Smooth muscle cell of the brain vasculature (primary cell): ENCODE measurements around the gene DIP2A.
A peak's percentile ranks its signal among the peaks of the same experiment; 100 is the strongest.

ENCODE experiments used
- DNase-seq: peaks from one replicate; pipeline ENCODE4 v3.0.0-alpha.2; 2012; ENCODE audit warnings: low read depth, low spot score

DIP2A gene, protein sequence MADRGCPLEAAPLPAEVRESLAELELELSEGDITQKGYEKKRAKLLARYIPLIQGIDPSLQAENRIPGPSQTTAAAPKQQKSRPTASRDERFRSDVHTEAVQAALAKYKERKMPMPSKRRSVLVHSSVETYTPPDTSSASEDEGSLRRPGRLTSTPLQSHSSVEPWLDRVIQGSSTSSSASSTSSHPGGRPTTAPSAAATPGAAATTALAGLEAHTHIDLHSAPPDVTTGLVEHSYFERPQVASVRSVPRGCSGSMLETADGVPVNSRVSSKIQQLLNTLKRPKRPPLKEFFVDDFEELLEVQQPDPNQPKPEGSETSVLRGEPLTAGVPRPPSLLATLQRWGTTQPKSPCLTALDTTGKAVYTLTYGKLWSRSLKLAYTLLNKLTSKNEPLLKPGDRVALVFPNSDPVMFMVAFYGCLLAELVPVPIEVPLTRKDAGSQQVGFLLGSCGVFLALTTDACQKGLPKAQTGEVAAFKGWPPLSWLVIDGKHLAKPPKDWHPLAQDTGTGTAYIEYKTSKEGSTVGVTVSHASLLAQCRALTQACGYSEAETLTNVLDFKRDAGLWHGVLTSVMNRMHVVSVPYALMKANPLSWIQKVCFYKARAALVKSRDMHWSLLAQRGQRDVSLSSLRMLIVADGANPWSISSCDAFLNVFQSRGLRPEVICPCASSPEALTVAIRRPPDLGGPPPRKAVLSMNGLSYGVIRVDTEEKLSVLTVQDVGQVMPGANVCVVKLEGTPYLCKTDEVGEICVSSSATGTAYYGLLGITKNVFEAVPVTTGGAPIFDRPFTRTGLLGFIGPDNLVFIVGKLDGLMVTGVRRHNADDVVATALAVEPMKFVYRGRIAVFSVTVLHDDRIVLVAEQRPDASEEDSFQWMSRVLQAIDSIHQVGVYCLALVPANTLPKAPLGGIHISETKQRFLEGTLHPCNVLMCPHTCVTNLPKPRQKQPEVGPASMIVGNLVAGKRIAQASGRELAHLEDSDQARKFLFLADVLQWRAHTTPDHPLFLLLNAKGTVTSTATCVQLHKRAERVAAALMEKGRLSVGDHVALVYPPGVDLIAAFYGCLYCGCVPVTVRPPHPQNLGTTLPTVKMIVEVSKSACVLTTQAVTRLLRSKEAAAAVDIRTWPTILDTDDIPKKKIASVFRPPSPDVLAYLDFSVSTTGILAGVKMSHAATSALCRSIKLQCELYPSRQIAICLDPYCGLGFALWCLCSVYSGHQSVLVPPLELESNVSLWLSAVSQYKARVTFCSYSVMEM (N-terminal part only)

DNA sequence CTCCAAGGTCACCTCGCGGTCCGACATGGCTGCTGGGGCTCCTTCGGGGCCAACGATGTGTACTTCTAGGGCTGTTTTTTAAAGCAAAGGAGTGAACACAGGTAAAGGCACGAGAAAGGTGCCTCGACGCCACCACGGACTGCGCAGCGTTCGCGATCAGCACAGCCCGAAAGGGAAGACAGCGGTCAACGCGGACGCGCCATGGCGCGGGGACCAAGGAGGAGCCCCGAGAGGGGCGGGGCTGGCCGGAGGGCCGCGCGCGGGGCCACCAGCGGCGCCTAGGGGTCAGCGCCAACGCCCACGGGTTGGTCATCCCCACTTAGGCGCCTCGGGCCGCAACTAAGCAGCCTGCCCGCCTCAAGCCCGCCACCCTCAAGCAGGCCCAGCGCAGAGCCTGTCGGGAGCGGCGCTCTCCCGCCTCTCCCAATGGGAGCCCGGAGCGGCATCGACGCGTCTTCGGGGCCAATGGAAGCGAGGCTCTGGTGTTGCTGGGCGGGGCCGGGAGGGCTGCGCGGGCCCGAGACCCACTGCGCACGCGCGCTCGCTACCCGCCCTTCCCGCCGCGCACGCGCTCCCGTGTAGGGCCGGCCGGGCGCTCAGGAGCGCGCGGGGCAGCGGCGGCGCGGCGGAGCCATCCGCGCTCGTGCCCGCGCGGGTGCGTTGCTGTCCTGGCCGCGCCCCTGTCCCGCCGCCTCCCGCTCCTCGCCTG lies at the start of gene DIP2A:
TSS of gene DIP2A (plus strand) at position 577 of the 709 bp plus-strand sequence. CDS start 241 bp downstream, outside the sequence.
- DNase-seq: peak; percentile 91

DNA sequence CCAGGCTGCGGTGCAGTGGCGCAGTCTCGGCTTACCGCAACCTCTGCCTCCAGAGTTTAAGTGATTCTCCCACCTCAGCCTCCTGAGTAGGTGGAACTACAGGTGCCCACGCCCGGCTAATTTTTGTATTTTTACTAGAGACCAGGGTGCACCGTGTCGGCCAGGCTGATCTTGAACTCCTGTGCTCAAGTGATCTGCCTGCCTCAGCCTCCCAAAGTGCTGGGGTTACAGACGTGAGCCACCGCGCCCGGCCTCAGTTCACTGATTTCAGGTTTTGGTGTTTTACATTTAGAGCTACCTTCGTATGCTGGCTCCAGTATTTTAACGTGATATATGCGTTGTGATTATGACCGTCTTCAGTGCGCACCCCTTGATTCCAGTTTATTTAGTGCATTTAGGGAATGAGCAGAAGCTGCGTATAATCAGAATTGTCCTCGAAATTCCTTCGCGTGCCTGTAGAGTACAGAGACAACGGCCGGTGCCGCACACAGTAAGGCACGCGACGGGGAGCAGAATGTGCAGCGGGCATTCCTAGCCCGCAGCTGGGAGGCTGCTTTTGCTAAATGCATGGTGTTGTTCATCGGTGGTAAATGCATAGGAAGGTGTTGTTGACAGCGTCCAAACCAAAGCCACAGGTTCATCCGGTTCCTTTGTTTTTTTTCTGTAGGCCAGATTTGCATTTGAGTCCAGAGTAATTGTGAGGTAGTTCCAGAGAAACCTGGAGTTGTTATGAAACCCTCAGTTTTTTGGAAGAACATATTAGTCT lies 48.9 kb upstream of the DIP2A start:
- no peak for DNase-seq

DNA sequence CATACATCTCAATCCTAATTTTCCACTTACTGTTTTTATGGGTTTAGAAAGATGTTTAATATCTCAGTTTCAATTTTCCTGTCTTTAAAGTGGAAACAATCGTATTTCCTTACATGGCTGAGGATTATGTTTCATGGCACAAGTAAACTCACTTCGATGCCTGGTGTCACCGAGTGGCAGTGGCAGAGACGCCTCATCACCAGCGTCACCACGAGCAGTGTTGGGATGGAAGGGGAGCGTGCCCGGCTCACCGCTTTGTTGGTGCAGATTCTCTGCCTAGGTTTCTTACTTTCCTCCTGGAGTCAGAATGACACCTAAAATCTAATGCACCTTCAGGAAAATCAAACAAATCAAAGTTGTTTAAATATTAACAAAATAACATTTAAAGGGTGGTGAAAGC lies 48.2 kb upstream of the DIP2A start:
- DNase-seq: no peak

DNA sequence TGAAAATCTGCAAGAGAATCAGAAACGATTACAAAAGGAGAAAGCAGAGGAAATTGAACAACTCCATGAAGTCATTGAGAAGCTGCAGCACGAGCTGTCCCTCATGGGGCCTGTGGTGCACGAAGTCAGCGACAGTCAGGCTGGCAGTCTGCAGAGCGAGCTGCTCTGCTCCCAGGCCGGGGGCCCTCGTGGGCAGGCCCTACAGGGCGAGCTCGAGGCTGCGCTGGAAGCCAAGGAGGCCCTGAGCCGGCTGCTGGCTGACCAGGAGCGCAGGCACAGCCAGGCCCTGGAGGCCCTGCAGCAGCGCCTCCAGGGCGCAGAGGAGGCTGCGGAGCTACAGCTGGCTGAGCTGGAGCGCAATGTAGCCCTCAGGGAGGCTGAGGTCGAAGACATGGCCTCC lies 47.5 kb upstream of the DIP2A start:
- DNase-seq: no peak

DNA sequence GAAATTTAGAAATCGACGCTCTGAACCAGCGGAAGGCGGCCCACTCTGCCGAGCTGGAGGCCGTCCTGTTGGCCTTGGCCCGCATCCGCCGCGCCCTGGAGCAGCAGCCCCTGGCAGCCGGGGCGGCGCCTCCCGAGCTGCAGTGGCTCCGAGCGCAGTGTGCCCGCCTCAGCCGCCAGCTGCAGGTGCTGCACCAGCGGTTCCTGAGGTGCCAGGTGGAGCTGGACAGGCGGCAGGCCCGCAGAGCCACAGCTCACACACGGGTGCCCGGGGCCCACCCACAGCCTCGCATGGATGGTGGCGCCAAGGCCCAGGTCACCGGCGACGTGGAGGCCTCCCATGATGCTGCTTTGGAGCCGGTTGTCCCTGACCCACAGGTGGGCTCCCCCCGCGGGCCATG lies 47.0 kb upstream of the DIP2A start:
- DNase-seq: no peak

DNA sequence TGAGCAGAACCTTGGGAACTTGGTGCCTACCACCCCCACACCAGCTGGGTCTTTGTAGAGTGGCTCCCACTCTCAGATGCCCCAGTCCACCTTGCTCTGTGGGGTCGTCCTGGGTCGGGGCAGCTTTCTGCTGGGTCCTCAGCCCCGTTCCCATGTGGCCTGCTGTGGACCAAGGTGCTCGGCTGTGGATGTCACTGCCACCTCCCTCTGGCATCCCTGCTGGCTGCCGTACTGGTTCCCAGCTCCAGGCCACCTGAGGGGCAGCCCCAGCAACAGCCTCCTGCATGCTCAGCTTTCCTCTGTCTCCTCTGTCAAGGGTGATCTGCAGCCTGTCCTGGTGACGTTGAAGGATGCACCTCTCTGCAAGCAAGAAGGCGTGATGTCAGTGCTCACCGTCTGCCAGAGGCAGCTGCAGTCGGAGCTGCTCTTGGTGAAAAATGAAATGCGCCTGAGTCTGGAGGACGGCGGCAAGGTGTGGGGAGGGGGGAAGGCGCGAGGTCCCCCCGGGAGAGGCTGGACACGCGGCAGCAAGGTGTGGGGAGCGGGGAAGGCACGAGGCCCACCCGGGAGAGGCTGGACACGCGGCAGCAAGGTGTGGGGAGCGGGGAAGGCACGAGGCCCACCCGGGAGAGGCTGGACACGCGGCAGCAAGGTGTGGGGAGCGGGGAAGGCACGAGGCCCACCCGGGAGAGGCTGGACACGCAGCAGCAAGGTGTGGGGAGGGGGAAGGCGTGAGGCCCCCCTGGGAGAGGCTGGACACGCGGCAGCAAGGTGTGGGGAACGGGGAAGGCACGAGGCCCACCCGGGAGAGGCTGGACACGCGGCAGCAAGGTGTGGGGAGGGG lies 45.9 kb upstream of the DIP2A start:
- no peak for DNase-seq

DNA sequence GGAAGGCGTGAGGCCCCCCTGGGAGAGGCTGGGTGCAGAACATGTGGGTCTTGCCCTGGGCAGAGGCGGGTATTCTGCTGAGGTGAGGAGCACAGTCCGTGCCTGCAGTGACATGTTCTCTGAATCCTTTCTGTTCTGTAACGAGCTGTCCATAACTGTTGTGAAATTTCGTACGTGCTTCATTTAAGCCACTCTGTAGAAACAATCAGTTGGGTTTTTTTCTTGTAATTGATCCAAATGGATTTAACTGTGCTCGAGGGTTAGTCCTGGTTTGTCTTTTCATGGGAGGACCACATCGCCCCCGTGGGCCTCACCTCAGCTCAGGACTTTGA lies 45.4 kb upstream of the DIP2A start:
- no peak for DNase-seq

DNA sequence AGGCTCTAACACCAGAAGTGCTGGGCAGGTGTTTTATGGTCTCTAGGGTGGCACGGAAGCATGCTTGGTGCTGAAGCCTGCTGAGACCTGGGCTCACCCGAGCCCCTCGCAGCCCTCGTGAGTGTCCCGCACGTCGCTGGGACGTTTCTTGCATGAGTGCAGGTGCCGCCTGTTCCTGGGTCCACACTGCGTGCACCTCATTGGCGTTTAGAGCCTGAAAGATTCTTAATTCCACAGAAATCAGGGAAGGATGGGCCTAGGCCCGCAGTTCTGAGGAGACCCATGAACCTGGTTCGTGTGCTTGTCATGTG lies 43.8 kb upstream of the DIP2A start:
- no peak for DNase-seq

DNA sequence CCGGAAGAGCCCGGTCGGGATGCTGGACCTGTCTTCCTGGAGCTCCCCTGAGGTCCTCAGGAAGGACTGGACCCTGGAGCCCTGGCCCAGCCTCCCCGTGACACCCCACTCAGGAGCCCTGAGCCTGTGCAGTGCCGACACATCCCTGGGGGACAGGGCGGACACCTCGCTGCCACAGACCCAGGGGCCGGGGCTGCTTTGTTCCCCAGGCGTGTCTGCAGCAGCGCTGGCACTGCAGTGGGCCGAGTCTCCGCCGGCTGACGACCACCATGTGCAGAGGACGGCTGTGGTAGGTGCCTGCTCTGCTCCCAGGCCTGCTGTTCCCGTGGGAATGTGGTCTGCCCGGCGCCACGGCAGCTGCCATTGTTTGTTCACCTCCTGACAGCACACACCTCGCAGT lies 42.1 kb upstream of the DIP2A start:
- DNase-seq: no peak

DNA sequence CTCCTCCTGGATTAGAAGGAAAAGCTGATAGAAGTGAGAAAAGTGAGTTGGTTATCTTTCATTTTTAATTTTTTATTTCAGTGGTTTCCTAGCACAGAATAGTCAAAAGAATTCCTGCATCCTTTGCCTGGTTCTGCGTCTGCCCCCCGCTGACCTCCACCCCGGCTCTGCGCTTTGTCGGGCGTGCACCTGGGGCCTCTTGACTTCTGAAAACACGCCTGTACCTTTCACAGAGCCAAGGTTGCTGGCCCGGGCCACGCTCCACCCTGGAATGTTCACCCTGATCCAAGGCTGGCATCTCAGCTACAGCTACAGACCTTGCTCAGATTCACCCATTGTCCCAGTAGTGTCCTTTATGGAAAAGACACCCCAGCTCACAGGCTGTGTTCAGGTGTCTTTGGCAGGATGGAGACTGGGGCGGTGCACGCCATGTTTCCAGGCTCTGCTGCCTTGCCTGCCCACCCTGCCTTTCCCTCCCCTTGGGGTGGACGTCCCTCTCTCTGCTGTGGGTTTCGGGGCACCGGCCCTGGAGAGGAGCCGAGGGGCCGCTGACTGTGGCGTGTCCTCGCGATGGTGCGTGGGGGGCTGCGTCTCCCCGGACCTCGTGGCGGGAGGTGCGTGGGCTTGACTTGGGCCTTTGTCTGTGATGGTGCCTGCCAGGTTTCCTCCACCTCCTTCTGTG lies 40.3 kb upstream of the DIP2A start:
- DNase-seq: no peak

DNA sequence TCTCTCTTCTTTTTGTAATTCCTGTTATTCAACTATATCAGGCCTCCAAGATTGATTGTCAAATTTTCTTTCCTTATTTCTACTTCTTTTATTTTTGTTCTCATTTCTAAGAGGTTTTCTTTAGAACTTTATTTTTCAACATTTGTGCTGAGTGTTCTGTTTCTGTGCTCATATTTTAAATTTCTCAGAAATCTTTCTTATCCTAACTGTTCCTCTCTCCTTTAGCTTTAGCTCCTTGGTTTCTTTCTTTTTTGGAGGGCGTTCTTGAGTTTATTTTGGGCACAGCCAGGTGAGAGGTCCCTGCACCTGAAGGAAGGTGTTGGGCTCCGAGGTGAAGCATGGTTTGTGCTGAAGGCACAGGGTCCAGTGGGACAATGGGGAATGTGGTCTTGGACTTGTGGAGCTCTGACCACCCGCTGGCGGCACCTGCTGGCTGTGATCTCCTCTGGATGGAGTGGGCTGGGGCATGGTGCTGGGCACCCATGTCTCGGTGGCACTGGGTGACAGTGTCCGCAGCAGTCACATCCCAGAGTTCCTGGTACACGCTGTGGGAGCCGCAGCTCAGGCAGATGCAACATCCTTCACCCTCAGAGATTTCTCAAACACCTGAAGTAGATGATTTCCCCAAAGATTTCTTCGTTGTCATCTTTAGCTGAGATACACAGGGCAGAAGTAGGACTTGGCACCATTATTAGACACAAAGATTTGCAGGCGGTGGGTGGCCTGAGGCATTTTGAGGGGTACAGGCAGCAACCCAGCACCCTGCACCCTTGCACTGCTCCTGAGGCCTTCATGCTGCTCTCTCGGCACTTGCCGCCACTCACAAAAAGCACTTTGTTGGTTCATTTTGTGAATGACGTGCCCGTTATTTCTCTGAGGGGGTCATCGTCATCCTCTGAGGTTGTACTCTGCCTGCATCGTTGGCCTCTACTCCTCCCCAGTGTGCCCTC lies 38.2 kb upstream of the DIP2A start:
- DNase-seq: no peak

DNA sequence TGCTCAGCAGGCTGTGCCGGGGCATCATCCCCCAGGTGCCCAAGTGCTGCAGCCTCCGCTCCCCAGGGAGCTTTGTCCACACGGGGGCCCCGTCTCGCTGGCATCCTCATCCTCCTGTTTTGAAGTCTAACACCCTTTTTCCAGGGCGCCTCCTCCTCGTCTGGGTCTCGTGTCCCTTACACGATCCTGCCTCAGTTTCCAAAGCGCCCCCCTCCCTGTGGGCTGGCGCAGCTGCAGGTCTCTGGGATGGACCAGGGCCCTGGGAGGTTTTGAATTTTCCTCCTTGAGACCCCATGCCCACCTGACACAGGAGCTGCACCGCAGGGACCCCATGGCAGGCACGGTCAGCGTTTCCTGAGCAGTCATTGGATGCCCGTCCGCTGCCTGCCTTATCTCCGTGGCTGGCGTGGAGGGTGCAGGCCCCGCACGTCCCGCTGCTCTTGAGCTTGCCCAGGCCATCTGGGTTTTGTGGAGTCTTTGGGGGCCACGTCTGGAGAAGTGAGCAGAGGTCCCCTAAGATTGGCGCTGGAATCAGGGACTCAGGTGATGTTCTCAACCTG lies 37.4 kb upstream of the DIP2A start:
- DNase-seq: no peak

DNA sequence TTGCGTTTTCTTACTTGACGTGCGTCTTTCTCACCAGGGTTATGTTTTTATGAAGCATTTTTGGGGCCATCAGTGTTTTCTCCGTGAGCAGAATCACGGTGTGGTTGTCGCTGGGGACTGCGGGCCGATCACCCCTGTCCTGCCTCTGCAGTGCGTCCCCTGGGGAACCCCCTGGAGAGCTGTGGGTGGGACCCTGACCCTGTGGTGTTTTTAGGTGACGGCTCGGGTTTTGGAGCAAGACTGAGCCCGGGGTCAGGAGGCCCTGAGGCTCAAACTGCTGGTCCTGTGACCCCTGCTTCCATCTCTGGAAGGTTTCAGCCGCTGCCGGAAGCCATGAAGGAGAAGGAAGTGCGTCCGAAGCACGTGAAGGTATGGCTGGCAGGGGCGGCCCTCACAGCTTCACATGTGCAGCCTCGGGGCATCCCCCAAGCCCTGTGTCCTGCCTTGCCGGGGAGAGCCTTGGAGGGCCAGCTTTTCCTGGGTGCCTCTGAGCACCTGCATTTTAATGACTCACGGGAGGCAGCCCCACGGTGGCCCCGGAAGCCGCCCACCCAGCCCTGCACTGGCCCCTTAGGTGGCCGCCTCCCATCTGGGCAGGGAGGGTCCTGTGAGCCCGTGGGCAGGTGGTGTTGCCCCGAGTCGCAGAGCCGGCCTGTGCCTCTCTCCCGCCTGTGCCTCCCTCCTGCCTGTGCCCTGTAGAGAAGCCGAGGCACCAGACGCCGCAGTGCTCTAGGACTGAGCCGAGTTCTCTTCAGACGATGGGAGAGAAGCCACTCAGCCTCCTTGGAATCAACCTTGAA lies 36.7 kb upstream of the DIP2A start:
- DNase-seq: no peak

DNA sequence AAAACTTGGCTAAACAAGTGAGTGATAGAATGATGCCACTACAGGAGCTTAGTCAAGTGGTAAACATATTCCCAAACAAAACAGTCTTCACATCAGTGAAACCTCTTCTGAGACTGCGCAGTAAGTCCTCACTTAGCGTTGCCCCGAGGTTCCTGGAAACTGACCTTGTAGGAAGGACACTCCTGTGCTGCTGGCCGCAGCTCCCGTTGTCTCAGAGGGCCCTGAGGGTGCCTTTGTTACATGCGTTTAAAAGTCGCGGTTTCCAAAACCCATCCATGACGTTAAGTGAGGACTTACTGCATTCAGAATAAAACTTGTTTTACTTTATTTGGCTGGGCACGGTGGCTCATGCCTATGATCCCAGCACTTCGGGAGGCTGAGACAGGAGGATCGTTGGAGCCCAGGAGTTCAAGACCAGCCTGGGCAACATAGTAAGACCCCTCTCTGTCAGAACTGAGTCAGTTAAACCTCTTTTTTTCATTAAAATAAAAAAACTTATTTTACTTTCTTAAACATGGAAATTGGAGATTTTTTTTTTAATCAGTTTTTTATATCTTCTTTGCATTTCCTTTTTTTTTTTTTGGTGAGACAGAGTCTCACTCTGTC lies 36.0 kb upstream of the DIP2A start:
- DNase-seq: no peak

DNA sequence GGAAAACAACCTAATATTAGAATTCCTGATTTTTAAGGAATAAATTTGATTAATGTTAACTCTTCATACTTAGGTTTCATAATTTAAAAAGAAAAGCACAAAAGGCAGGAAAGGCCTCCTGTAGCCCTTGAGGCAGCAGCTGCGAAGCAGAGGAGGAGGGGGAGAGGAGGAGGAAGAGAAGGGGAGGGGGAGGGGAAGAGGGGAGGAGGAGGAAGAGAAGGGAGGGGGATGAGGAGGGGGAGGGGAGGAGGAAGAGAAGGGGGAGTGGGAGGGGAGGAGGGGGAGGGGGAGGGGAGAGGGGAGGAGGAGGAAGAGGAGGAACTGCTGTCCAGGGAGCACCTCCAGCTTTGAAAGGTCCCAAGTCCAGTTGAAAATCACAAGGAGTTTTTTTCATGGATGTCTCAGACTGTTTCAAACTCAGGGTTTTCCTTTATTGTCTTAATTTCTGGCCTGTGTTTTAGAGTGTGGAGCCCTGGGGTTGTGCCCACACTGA lies 35.1 kb upstream of the DIP2A start:
- no peak for DNase-seq

DNA sequence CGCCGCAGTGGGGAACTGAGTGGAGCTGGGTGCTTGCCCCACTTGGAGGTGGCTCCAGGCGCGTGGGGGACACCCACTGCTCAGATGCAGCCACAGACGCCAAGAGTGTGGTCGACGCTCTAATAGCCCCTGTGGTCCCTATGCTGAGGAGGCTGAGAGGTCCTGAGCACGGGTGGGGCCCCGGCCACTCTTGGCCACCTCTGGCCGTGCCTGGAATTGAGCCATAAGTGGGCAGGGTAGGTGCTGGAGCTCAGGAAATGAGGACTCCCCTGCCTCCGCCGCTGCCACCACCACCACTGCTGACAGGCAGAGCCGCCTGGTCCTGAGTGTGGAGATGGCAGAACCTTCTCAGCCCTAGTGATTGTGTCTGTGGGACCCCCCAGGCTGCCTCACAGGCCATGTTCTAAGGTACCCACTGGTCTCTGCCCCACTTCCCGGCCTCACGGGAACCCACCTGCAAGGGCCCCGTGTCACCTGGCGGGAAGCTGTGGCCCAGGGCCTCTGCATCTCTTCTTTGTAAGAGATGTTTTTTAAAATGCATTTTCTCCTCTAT lies 34.6 kb upstream of the DIP2A start:
- DNase-seq: no peak
